Measurements from ENCODE around the gene USP17L21.
"Not testable (repeated sequence)": the region's sequence is repeated elsewhere in the genome, so short reads cannot be mapped to it uniquely, and the experiment has no call there.

Gene USP17L21, protein sequence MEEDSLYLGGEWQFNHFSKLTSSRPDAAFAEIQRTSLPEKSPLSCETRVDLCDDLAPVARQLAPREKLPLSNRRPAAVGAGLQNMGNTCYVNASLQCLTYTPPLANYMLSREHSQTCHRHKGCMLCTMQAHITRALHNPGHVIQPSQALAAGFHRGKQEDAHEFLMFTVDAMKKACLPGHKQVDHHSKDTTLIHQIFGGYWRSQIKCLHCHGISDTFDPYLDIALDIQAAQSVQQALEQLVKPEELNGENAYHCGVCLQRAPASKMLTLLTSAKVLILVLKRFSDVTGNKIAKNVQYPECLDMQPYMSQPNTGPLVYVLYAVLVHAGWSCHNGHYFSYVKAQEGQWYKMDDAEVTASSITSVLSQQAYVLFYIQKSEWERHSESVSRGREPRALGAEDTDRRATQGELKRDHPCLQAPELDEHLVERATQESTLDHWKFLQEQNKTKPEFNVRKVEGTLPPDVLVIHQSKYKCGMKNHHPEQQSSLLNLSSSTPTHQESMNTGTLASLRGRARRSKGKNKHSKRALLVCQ

DNA sequence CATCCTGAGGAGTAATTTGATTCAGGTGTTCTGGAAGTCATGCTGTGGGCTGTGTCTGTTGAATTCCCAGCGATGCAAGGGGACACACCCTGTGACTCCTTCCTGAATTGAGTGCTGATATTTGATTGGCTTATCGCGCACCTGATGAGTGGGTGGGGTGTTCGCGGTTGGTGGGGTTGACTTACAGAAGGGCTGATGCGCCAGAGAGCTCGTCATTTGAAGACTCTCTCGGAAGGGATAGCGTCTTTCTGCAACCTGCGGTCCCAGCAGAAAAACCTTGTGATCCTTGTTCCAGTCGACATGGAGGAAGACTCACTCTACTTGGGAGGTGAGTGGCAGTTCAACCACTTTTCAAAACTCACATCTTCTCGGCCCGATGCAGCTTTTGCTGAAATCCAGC is at the start of gene USP17L21:
Gene USP17L21, plus strand, starts transcription at position 301 of the 400 bp plus-strand sequence. Its CDS starts 0 bp downstream, at position 301.
- not testable (repeated sequence) for DNase-seq

DNA sequence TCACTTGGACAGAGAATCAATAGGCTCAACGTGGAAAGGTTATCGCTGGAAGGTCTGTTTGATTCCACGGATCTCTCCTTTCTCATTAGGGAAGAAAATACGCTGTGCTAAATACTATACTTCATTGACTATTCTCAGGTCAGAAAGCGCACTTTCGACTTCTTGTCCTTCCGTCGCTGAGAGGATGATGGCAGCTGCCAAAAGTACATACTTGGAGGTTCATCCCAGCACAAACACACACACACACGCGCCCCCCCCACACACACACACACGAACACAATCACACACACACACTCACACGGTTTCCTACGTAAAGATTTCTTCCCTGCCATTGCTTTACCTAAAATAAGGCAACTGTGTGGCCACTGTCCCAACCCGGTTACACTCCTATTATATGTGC is 48.0 kb upstream of the USP17L21 start:
- DNase-seq = not testable (repeated sequence)

DNA sequence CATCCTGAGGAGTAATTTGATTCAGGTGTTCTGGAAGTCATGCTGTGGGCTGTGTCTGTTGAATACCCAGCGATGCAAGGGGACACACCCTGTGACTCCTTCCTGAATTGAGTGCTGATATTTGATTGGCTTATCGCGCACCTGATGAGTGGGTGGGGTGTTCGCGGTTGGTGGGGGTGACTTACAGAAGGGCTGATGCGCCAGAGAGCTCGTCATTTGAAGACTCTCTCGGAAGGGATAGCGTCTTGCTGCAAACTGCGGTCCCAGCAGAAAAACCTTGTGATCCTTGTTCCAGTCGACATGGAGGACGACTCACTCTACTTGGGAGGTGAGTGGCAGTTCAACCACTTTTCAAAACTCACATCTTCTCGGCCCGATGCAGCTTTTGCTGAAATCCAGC is 47.6 kb upstream of the USP17L21 start, which contains the start of gene USP17L11:
Gene USP17L11, plus strand, starts transcription at position 301 of the 400 bp plus-strand sequence. Its CDS starts 0 bp downstream, at position 301.
- DNase-seq = not testable (repeated sequence)

DNA sequence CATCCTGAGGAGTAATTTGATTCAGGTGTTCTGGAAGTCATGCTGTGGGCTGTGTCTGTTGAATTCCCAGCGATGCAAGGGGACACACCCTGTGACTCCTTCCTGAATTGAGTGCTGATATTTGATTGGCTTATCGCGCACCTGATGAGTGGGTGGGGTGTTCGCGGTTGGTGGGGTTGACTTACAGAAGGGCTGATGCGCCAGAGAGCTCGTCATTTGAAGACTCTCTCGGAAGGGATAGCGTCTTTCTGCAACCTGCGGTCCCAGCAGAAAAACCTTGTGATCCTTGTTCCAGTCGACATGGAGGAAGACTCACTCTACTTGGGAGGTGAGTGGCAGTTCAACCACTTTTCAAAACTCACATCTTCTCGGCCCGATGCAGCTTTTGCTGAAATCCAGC is 42.8 kb upstream of the USP17L21 start, which contains the start of gene USP17L12:
Gene USP17L12, plus strand, starts transcription at position 301 of the 400 bp plus-strand sequence. Its CDS starts 0 bp downstream, at position 301.
- not testable (repeated sequence) for DNase-seq

DNA sequence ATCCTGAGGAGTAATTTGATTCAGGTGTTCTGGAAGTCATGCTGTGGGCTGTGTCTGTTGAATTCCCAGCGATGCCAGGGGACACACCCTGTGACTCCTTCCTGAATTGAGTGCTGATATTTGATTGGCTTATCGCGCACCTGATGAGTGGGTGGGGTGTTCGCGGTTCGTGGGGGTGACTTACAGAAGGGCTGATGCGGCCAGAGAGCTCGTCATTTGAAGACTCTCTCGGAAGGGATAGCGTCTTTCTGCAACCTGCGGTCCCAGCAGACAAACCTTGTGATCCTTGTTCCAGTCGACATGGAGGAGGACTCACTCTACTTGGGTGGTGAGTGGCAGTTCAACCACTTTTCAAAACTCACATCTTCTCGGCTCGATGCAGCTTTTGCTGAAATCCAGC is 38.1 kb upstream of the USP17L21 start, which contains the start of gene USP17L13:
Gene USP17L13, plus strand, starts transcription at position 301 of the 400 bp plus-strand sequence. Its CDS starts 0 bp downstream, at position 301.
- DNase-seq = not testable (repeated sequence)

DNA sequence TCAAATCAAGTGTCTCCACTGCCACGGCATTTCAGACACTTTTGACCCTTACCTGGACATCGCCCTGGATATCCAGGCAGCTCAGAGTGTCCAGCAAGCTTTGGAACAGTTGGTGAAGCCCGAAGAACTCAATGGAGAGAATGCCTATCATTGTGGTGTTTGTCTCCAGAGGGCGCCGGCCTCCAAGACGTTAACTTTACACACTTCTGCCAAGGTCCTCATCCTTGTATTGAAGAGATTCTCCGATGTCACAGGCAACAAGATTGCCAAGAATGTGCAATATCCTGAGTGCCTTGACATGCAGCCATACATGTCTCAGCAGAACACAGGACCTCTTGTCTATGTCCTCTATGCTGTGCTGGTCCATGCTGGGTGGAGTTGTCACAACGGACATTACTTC is 32.4 kb upstream of the USP17L21 start:
- DNase-seq = not testable (repeated sequence)

DNA sequence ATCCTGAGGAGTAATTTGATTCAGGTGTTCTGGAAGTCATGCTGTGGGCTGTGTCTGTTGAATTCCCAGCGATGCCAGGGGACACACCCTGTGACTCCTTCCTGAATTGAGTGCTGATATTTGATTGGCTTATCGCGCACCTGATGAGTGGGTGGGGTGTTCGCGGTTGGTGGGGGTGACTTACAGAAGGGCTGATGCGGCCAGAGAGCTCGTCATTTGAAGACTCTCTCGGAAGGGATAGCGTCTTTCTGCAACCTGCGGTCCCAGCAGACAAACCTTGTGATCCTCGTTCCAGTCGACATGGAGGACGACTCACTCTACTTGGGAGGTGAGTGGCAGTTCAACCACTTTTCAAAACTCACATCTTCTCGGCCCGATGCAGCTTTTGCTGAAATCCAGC is 28.6 kb upstream of the USP17L21 start, which contains the start of gene USP17L15:
Gene USP17L15, plus strand, starts transcription at position 301 of the 400 bp plus-strand sequence. Its CDS starts 0 bp downstream, at position 301.
- DNase-seq = not testable (repeated sequence)

DNA sequence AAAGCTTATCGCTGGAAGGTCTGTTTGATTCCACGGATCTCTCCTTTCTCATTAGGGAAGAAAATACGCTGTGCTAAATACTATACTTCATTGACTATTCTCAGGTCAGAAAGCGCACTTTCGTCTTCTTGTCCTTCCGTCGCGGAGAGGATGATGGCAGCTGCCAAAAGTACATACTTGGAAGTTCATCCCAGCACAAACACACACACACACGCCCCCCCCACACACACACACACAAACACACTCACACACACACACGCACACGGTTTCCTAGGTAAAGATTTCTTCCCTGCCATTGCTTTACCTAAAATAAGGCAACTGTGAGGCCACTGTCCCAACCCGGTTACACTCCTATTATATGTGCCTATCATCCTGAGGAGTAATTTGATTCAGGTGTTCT is 24.2 kb upstream of the USP17L21 start:
- DNase-seq = not testable (repeated sequence)

DNA sequence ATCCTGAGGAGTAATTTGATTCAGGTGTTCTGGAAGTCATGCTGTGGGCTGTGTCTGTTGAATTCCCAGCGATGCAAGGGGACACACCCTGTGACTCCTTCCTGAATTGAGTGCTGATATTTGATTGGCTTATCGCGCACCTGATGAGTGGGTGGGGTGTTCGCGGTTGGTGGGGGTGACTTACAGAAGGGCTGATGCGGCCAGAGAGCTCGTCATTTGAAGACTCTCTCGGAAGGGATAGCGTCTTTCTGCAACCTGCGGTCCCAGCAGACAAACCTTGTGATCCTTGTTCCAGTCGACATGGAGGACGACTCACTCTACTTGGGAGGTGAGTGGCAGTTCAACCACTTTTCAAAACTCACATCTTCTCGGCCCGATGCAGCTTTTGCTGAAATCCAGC is 19.1 kb upstream of the USP17L21 start, which contains the start of gene USP17L17:
Gene USP17L17, plus strand, starts transcription at position 301 of the 400 bp plus-strand sequence. Its CDS starts 0 bp downstream, at position 301.
- DNase-seq = not testable (repeated sequence)

DNA sequence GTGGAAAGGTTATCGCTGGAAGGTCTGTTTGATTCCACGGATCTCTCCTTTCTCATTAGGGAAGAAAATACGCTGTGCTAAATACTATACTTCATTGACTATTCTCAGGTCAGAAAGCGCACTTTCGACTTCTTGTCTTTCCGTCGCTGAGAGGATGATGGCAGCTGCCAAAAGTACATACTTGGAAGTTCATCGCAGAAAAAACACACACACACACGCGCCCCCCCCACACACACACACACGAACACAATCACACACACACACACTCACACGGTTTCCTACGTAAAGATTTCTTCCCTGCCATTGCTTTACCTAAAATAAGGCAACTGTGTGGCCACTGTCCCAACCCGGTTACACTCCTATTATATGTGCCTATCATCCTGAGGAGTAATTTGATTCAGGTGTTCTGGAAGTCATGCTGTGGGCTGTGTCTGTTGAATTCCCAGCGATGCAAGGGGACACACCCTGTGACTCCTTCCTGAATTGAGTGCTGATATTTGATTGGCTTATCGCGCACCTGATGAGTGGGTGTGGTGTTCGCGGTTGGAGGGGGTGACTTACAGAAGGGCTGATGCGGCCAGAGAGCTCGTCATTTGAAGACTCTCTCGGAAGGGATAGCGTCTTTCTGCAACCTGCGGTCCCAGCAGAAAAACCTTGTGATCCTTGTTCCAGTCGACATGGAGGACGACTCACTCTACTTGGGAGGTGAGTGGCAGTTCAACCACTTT is 14.6 kb upstream of the USP17L21 start, which contains the start of gene USP17L18:
Gene USP17L18, plus strand, starts transcription at position 678 of the 728 bp plus-strand sequence. Its CDS starts 0 bp downstream, at position 678.
- not testable (repeated sequence) for DNase-seq

DNA sequence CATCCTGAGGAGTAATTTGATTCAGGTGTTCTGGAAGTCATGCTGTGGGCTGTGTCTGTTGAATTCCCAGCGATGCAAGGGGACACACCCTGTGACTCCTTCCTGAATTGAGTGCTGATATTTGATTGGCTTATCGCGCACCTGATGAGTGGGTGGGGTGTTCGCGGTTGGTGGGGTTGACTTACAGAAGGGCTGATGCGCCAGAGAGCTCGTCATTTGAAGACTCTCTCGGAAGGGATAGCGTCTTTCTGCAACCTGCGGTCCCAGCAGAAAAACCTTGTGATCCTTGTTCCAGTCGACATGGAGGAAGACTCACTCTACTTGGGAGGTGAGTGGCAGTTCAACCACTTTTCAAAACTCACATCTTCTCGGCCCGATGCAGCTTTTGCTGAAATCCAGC is 9.6 kb upstream of the USP17L21 start, which contains the start of gene USP17L19:
Gene USP17L19, plus strand, starts transcription at position 301 of the 400 bp plus-strand sequence. Its CDS starts 0 bp downstream, at position 301.
- not testable (repeated sequence) for DNase-seq

DNA sequence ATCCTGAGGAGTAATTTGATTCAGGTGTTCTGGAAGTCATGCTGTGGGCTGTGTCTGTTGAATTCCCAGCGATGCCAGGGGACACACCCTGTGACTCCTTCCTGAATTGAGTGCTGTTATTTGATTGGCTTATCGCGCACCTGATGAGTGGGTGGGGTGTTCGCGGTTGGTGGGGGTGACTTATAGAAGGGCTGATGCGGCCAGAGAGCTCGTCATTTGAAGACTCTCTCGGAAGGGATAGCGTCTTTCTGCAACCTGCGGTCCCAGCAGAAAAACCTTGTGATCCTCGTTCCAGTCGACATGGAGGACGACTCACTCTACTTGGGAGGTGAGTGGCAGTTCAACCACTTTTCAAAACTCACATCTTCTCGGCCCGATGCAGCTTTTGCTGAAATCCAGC is 4.8 kb upstream of the USP17L21 start, which contains the start of gene USP17L20:
Gene USP17L20, plus strand, starts transcription at position 301 of the 400 bp plus-strand sequence. Its CDS starts 0 bp downstream, at position 301.
- not testable (repeated sequence) for DNase-seq

DNA sequence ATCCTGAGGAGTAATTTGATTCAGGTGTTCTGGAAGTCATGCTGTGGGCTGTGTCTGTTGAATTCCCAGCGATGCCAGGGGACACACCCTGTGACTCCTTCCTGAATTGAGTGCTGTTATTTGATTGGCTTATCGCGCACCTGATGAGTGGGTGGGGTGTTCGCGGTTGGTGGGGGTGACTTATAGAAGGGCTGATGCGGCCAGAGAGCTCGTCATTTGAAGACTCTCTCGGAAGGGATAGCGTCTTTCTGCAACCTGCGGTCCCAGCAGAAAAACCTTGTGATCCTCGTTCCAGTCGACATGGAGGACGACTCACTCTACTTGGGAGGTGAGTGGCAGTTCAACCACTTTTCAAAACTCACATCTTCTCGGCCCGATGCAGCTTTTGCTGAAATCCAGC is 4.6 kb downstream of the USP17L21 start, which contains the start of gene USP17L22:
Gene USP17L22, plus strand, starts transcription at position 301 of the 400 bp plus-strand sequence. Its CDS starts 0 bp downstream, at position 301.
- not testable (repeated sequence) for DNase-seq

DNA sequence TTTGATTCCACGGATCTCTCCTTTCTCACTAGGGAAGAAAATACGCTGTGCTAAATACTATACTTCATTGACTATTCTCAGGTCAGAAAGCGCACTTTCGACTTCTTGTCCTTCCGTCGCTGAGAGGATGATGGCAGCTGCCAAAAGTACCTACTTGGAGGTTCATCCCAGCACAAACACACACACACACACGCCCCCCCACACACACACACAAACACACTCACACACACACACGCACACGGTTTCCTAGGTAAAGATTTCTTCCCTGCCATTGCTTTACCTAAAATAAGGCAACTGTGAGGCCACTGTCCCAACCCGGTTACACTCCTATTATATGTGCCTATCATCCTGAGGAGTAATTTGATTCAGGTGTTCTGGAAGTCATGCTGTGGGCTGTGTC is 9.0 kb downstream of the USP17L21 start:
- DNase-seq = not testable (repeated sequence)

All from C1 segment of cervical spinal cord (tissue), 14 donors.